Heart left ventricle (tissue), 13 donors: Measurements from ENCODE around the gene KIF13A.

Experiments used
- CTCF ChIP-seq, 12 donors: fragments of 200-600 bp; sonication (generic) in 4 of 12; IDR thresholded peaks; one replicate each; pipeline versions ENCODE4 v1.5.0 to v1.8.0; 2018 to 2022; ENCODE audit warnings: antibody characterized with exemption in 12 of 12, mild to moderate bottlenecking in 5 of 12
- POLR2A ChIP-seq, 2 donors: fragments of 450-650 bp; IDR thresholded peaks; one replicate each; pipeline ENCODE4 v1.6.1; 2017; ENCODE audit warnings: antibody characterized with exemption in 2 of 2, mild to moderate bottlenecking in 2 of 2, moderate library complexity in 2 of 2
- donor health status: ischemic (EF 13 %, LVEDD 7.1; RV severe dilation, severe dysfunction).
- donor health status: DM: no; HTN: yes; CAD: no.
- donor health status: DM: no; HTN: no; CAD: no.
- donor health status: ischemic (EF 25% LVEDD 6.9; RV normal size, moderate dysfunction).
- donor health status: ischemic (EF 25% LVEDD 5.7; RV mildly dilated, moderate dysfunction).
- donor health status: ischemic (EF 35%, LVEDD 5.7; RV mildly dilated, moderate dysfunction).
- donor health status: nonischemic (EF 11% LVEDD 7.7; RV severe dilation, severe dysfunction).
- donor health status: DM: yes; HTN: yes; CAD: no.
- donor health status: PGD.
- donor health status: ischemic (EF 29% LVEDD 5.4; RV normal size, mild dysfunction).
- donor health status: nonischemic (EF 23%, LVEDD 6.1; RV moderate dilation, normal function).

DNA sequence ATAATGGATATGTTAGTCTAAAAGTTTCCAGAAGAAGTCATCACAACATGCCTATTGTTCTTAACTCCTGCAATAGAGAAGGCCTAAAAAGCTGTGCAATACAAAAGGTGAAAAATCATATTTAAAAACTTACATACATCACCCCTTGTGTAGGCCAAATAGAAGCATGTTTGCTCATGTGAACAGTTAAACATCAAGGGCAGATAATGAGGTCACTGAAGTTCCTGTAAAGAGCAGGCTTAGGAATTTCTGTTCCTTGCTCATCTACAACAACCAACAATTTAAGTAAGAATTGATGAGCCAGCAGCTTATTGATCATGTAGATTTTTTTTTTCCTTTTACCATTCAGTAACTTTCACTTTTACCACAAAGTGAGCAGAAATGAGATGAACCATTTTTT lies 273.3 kb downstream of the KIF13A start:
- no peak for TF ChIP-seq CTCF (IDR thresholded peaks at IDR 0.05)
- TF ChIP-seq POLR2A (IDR thresholded peaks at IDR 0.05) = no peak
